NCI-H2029 treated with DMSO at 0.1 percent for 48 hours (cell line): ENCODE measurements around the gene MSMP.

ENCODE experiments used
- DNase-seq: peaks from one replicate; lab custom pipeline; 2025; lab: John Stamatoyannopoulos, UW

Gene MSMP

DNA sequence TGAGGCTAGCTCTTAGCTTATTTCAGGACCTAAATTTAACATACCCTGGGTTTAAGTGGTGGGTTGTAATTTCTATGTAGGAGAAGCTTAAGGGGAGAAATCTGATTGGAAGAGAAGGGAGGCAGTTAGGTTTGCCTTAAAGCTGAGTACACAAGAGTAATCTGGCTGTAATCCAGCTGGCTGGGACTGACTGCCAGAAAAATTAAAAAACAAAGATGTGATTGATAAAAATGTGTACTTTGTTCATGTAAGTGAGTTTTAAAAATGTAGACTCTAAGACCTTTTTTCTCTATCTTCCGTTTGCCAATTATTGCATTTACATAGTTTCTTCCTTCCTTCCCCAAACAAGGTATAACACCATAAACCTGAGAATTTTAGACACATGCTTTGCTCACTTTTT, 17.5 kb upstream of the MSMP start:
- peak; percentile 96 for DNase-seq

DNA sequence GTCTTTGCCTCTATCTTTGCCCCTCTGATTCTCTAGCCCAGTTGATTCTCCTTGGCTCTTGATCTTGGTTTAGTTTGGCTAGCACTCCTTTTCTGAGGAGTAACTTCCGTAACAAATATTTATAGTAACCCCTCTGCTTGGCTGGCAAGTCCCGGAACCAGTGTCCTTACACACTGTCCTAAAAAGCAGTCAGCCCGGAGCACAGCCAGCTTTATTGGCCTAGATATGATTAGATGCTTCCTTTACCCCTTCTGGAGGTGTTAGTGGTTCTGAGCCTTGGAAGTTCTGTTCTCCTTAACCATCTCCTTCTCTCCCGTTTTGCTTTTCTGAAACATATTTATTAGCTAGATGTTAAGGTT, 17.0 kb upstream of the MSMP start:
- DNase-seq = peak; percentile 64

DNA sequence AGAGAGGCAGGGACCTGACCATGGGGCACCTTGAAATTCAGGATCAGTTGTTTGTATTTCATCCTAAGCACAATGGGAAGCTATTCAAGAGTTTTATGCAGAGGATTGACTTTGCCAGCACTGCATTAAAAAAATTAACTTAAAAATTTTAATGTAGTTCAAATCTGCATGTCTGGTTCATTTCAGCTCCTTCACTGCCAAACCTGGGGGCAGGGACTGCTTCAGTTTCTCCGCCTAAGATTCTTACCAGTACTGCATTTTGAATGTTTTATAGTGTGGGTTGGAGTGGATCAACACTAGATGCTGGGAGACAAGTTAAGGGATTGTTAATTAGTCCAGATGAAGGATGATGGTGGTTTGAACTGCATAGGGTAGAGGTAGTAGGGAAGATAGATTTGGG, 15.7 kb upstream of the MSMP start:
- no peak for DNase-seq

DNA sequence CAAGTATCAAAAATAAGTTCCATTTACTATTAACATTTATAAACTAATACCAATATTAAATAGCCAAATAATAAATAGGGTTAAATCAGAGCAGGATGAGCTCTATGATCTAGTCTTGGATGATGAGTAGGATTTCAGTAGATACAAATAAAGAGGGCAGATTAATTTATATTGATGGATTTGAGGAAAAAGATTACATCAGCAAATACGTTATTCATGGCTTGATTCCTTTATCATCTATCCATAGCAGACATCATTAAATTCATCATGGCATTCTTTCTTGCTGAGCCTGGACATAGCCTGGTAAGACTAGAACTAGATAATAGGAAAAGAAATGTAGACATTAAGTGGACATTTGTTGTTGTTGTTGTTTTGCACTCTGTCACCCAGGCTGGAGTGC, 13.4 kb upstream of the MSMP start:
- no peak for DNase-seq

DNA sequence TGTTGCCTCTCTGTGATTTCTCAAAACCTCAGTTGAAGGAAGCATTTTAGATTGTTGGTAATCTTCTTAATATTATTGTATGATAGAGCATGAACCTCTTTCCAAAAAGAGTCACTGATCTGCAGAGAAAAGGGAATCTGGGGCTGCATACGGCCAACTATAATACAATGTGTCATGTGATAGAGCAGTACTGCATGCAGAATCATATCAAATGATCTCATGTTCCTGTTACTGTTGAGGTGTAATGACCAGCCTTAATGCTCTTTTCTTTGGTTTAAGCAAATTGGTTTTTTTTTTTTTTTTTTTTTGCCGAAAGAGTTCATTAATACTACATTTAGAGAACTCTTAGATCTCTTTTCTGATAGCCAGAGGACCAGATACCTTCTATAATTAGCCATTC, 12.9 kb upstream of the MSMP start:
- no peak for DNase-seq

DNA sequence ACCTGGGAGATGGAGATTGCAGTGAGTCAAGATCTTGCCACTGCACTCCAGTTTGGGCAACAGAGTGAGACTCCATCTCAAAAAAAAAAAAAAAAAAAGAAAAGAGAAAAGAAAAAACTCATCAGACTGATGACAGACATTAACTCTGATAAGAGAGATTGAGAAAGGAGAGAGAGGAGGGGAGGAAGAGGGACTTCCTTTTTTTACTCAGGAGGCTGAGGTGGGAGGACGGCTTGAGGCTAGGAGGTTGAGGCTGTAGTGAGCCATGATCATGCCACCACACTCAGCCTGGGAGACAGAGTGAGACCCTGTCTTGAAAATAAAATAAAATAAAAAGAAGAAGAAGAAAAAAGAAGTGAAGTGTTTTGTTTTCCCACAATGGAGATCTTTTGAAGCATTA, 9.7 kb upstream of the MSMP start:
- DNase-seq = no peak

DNA sequence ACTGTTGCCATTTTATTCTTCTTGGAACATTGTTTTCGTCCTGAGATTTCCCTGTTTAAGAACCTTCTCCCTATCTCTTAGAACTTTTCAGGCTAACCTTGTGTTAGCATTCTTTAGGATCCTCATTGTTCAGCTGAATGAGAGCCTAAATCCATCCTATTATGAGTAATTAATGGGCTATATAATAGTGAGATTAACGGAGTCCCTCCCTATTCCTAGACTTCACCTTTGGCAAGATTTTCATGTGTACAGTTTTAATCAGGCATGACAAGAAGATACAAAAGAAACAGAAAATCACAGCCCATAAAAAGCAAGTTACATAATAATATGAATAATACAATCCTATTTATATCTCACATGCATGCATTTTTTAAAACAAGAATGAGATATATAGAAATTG, 9.1 kb upstream of the MSMP start:
- no peak for DNase-seq

DNA sequence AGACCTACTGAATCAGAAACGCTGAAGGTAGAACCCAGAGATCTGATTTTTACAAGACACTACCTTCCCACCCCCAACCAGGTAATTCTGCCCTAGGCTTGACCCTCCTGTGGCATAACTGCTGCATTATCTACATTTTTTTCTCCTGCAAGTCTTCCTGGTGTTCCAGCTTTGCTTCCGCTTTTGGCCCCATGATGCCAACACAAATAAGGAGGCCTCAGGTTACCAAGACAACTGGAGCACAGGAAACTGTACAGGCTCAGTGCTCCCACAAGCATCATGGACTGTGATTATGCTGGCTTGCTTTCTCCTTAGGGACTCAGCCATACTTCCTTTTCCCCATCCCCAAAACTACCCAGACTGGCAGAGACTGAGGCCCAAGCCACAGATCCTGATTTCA, 6.6 kb upstream of the MSMP start:
- peak; percentile 45 for DNase-seq

DNA sequence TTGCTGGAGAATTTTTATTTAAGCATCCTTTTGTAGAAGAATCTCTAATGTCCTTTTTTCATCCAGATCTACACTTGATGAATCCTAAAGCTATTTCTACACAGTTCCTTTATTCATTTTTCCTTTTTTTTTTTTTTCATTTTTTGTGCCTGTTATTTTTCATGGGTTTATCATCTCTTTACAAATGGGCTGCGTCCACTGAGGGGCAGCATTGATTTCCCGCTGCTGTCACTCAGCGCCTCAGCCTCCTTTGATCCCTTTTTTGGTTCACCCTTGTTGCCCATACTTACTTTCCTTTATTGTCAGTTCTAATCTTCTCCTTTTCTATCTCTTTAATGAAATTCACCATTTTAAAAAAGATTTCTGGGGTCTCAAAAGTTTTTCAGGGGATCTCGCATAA, 5.7 kb upstream of the MSMP start:
- DNase-seq = no peak

DNA sequence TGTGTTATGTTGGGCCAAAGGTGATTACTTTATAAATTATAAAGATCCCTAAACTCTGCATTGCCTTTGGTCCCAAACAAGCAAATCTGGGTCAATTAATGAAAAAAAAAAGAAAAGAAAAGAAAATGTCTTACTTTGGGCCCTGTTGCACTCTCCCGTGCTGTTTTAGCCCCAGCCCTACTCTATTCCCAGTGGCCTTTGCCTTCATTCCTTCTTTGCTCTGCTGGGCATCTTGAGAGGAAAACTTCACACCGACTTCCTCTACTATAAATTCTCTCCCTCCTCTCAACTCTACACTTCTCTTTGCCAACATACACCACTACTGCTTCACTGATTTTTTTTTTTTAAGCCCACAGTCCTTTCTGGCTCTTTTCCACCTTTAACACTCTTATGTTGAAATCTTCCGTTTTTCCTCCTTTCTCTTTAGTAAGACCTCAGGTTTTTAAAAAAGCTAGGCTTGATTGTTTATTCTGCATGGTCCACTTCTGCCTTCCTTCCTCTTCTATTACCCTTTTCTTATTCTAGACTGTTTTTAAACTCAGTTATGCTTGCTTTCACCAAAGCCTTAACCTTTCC, 4.5 kb upstream of the MSMP start:
- no peak for DNase-seq

DNA sequence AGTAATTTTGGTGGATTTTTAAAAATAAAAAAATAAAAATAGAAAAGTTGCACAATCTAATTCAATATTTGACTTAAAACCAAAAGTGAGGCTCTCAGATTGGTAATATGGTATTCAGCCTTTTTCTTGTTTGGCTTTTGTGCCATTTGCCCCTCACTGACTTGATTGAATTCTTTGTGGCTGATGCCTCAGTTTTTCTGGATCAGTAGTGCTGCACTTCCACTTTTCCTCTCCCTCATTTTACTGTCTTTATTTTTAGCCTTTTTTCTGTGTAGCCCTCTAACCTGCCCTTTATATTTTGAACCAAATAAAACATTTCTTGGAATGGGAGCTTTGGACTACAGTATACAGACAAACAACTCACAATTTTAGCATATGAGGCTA, 3.8 kb upstream of the MSMP start:
- no peak for DNase-seq

DNA sequence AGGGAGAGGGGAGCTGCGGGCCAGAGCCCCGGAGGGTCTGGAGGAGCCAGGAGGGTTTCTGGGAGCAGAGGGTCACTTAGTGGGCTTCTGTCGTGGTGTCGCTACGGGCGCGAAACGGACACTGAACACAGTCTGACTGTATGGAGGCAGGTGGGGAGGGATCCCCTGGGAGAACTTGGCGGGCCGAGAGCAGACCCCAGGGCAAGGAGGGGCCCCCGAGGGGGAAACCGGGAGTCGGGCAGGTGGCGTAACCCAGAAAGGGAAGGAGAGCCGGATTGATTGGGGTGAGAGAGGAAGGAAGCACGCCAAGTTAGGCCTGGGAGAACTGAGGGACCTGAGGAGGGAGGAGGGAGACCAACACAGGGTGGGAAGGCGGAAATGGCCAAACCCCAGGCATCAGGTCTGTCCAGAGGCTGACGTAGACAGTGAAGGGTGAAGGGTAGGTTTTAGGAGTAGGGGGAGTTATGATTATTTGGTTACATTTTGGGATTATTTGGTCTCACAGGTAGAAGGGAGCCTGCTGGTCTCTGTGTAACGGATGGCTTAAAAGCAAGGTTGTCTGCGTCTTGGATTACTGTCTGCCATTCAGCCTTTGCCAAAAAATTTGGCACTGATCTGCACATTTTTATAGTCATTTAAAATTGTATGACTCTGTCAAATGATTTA, 3.3 kb upstream of the MSMP start:
- peak; percentile 57 for DNase-seq

DNA sequence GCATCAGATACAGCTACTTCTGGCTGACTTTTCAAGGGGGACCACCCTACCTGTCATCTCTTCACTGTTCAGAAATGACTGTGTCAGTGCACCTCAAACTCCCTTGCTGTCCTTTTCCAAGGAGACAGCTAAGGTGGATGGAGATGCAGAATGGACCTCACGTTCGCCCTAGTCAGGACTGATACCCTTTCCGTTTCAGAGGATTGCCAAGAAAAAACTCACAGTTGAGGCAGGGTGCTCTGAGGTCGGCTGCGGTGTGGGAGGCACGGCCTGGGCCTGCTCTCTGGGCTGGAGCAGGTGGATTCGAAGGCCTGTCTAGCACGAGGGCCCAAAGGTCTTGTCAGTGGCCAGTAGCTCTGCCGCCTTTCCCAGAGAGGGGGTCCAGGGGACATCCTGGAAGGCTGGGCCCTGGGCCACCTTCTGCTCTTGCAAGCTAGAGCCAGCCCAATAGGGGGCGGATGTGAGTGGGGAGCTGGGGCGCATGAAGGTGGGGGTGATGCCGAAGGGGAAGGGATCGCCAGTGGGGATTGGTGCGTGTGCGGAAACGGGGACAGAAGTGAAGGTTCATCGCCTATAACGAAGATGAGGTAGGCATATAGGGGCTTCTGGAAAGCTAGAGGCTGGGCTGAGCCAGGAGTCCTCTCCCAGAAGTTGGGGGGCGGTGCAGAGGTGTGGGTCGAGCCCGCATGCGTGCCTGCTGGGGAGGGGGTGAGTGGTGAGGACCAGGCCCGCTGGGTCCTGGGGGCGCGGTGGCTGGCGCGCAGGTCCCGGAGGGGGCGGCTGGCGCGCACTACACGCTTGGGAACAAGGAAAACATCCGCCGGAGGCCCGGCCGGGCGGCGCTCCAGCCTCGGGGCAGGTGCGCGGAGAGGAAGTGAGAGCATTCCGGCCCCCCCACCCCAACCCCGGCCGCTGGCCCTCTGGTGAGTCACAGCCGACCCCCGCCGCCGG, 2.5 kb upstream of the MSMP start:
- DNase-seq = peak; percentile 54

DNA sequence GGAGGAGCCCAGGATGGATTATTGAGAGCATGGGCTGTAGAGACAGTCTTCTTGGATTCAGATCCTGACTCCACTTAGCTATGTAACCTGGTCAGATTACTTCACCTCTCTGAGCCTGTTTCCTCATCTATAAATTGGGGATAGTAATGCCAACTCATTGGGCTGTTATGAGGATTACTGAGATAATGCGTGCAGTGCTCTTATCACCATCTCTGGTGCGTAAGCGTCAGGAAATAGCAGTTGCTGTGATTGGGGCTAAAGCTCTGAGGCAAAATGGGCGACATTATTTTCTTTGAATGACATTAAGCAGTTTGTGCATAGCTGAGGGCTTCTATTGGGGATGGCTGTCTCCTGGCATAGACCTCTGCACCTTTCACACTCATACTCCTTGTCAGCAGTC, 995 bp upstream of the MSMP start:
- no peak for DNase-seq

DNA sequence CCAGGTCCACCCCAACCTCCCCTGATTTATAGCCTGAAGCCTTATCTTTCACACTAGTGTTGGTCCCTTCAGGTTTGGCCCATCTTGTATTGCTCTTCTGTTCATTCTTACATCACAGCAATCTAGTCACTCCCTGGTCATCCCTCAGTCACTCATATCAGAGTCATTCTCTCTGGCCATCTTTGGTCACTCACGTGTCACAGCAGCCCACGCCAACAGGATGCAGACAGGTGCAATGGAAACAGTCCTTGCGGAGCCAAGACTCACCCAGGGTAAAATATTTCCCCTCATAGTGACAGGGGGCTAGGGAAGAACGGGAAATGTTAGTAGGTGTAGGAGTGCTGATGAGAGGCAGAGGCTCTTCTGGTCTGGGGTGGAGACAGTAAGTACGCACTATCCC, 610 bp downstream of the MSMP start:
- DNase-seq = no peak

DNA sequence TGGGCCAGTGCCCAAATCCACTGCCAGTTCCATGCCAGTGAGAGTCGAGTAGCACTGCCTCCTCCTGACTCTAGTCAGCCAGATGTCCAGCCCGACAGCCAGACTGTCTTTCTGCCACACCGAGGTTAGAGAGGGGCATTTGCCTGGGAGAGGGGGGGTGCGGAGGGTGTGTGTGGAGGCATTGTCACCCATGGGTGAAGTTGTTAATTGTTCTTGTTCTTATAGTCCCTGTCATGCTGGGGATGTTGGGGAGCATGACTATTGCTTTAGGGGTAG, 3.9 kb downstream of the MSMP start:
- no peak for DNase-seq

DNA sequence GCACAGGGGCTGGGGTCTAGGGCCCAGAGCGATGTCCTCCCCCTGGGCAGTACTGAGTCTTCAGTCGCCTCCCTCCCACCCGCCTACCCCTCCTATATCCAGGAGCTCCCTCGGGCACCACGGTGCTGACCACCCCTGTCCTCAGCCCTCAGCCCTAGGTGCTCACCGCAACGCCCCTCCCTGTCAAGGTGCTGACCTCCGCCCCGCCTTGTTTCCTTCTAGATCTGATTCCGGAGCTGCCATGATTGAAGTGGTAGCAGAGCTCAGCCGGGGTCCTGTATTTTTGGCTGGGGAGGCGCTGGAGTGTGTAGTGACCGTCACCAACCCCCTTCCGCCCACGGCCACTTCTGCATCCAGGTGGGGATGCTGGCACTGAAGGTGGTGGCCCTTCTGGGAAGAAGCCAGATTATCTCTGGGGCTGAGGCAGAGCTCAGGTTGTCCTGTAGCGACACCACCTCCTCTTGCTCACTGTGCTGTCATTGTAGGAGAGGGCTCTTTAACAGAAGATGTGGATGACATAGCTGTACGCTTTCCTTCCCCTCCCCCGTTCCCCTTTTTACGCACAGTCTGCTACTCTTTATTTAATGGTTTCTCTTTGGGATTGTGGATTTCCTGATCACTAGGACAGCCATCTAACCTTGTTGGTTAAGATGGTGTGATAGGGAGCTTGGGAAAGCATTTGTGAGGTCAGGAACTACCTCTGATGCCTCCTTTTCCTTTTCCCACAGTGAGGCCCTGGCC, 4.4 kb downstream of the MSMP start:
- DNase-seq = no peak

DNA sequence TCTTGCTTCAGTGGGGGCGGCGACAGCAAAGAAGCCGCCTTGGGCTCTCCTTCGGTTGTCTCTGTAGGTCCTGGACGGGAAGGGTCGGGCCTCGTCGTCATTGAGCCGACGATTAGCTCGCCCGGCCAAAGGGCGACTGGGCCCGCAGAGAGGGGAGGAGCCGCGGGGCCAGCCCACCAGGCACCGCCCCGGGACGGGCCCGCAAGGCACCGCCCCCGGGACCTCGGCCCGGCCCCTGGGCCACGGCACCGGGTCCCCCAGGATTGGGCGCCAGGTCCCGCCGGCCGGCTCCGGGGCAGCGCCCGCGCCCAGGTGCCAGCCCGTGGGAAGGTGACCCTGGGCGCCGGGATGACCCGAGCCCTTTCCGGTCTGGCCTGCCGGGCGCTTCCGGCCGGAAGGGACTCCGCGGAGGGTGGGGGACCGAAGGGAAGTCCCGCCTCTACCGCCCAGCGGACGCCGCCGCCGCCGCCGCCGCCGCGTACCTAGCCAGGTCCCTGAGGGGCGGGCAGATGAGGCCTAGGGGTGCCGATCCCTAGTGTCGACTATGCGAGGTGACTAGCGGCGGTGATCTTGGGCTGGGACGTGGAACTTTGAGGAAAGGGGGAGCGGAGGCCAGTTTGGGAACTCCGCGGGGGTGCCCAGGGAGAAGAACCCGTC, 5.1 kb downstream of the MSMP start, which contains the start of the genes GBA2 and RGP1:
Gene GBA2, minus strand, starts transcription at position 371 of the 657 bp plus-strand sequence. CDS start 524 bp downstream, outside the sequence.
Gene RGP1, plus strand, starts transcription at position 430 of the 657 bp plus-strand sequence. CDS start 469 bp downstream, outside the sequence.
- DNase-seq = peak; percentile 16

DNA sequence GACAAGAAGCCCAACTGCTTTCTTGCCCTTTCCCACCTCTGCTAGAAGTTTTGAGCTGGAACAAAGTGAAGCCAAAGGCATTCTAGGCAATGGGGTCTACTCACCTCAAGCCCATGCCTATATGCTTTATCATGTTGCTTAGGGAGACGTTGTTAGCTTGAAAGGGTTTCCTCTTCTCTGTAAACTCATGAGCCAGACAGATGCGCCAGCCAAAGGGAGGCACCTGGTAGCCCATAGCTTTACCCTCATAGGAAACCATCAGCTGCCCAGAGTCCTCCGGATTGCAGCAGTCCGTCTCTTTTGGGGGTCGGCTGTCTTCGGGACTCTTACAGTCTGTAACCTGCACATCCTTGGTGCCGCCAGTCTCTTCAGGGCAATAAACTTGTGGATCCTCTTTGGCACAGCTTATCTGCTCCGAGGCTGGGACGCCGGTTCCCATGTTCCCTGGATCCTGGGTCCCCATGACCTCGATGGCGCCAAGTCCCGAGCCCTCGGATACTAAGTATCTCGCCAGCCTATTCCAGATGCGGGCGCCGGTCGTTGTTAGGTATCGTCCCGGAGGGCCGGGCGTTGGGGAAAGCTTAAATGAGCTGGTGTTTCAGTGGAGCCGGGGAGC, 5.7 kb downstream of the MSMP start:
- no peak for DNase-seq

DNA sequence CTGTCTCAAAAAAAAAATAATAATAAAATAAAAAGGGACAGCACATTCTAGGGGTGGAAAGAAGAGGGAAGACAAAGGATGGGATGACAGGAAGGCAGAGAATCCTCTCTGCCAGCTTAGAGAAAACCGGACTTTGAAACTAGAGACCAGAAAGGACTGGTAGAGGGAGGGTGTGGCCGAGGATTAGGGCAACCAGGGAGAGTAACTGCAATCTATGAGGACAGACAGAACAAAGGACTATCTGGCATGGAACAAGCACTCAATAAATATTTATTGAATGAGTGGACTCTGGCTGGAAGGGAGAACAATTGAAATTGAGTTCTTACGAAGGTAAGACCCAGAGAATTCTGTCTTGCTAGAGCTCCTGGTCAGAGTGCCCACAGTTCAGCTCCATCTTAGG, 7.5 kb downstream of the MSMP start:
- no peak for DNase-seq

DNA sequence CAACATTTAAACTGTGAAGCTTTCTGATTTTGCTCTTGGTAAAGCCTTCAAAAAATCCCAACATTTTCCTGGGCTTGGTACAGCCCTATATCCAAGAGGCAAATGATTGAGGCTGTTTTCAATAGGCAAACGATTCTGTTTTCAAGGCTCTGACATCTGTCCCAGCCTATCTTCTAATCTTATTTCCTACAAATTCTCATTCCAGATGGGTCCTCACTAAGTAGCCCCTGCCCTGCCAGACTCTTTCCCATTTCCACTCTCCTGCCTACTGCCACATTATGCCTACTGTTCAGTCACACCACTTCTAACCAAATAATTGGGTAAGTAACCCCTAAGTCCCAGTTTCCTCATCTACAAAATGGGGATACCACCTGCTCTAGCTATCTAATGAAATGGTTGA, 8.5 kb downstream of the MSMP start:
- DNase-seq = no peak
